ENCODE results near the gene ITGAV.
A peak's percentile ranks its signal among the peaks of the same experiment; 100 is the strongest.
"Not testable (repeated sequence)": the region's sequence is repeated elsewhere in the genome, so short reads cannot be mapped to it uniquely, and the experiment has no call there.

Gene ITGAV

DNA sequence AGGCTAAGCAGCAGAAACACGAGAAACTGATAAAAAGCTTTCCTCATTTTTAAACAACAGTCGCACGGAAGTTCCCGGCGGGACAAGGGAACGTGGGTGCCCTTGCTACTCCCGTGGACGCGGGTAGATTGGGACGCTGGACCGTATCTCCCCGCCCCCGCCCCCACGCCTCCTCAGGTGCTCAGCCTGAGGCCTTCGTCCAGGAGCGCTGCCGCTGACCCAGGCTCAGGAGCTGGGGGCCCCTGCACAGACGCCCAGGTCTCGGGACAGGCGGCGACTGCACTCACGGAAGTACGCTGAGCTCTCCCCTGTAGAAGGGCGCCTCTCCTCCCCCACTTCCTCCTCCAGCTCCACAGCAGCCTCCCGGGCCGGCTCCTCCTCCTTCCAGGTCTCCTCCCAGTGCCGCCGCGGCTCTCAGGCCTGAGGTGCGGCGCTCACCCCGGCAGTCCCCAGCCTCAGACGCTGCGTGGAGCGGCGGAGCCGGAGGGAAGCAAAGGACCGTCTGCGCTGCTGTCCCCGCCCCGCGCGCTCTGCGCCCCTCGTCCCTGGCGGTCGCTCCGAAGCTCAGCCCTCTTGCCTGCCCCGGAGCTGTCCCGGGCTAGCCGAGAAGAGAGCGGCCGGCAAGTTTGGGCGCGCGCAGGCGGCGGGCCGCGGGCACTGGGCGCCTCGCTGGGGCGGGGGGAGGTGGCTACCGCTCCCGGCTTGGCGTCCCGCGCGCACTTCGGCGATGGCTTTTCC, at the start of gene ITGAV:
TSS of gene ITGAV (plus strand) at position 445 of the 738 bp plus-strand sequence. CDS start at position 728, 283 bp downstream.
- peak; percentile 75 for DNase-seq (ENCODE audit: low read depth)

DNA sequence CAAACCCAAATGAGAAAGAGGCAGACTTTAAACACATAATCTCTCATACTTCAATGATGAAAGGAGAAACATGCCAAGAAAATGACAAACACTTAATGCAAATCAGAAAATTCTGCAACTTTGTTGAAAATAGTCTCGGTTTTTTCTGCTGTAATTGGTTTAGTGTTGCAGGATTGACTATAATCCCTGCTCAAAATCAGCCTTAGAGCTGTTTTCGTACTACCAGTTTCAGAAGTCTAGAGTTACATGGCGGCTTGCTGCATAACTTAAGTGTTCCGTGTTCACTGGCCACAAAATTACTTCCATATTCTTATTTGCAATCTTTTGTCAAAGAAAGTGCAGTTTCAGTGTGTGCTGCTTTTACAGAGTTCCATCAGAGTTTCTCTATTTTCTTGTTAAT, 48.9 kb upstream of the ITGAV start:
- DNase-seq (ENCODE audit: low read depth): no peak

GRCh38 chr2:186542002-186542401, 47.9 kb upstream of the ITGAV start:
- no peak for DNase-seq (ENCODE audit: low read depth)

DNA sequence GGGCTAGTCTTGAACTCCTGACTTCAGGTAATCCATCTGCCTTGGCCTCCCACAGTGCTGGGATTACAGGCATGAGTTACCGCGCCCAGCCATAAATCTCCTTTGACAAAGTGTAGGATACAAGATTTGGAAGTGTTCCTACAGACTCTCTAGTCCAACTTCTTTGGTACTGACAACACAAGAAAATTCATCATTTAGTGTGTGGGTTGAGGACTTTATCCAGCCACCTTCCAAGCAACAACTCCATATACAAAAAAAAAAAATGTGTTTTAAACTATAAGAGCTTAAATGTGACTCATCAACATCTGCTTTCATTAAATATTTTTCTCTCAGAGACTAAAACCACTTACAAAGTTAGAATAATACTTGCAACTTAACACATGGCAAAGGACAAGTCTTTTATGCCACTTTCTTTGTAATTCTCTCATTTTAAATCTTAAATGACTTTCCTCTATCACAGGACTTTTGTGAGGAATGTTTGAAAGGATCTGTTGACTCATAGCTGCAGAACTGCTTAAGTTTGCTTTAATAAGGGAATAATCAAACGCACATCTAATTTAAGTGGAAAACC, 46.2 kb upstream of the ITGAV start:
- peak; percentile 58 for DNase-seq (ENCODE audit: low read depth)

DNA sequence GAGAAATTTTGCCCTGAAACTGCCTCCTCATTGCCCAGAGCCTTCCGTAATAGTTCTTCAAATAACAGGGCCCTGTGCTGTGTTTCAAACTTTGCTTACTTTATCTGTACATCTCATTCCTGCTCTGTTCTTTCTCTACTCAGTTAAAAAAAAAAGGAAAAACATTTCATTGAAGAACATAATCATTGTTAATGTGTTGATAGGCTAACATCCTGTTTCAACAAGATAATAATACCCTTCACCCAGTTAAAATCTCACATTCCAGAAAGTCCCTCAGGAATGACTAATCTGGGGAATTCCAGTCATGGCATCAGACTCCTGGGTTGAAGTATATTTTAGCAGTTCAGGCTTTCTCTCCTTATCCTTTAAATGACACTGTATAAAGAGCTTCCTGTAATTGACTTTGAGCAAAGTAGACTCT, 45.6 kb upstream of the ITGAV start:
- DNase-seq (ENCODE audit: low read depth): peak; percentile 89

DNA sequence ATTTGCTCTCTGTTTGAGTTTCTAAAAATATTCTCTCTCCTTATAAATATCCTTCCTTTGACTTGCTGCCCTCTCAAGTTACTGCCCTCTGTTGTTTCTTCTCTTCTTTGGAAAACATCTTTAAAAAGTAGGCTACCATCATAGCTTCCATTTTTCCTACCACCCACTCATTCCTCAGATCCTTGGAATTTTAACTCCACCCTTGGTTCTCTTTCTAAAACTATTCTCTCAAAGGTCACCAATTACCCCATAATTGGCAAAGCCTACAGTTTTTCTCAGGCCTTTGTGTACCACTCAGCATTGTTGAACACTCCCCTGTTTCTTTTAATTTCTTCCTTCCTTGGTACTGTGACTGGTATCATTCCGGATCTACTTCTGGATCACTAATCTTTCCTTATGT, 43.0 kb upstream of the ITGAV start:
- DNase-seq (ENCODE audit: low read depth): no peak

GRCh38 chr2:186551323-186552050, 38.4 kb upstream of the ITGAV start:
- no peak for DNase-seq (ENCODE audit: low read depth)

GRCh38 chr2:186554429-186554828, 35.4 kb upstream of the ITGAV start:
- no peak for DNase-seq (ENCODE audit: low read depth)

- DNase-seq (ENCODE audit: low read depth): no peak
These were observed 34.8 kb upstream of the ITGAV start for GRCh38 chr2:186554850-186555671.

GRCh38 chr2:186558512-186559276, 31.2 kb upstream of the ITGAV start:
- no peak for DNase-seq (ENCODE audit: low read depth)

- no peak for DNase-seq (ENCODE audit: low read depth)
These were observed 30.5 kb upstream of the ITGAV start for GRCh38 chr2:186559370-186559769.

DNA sequence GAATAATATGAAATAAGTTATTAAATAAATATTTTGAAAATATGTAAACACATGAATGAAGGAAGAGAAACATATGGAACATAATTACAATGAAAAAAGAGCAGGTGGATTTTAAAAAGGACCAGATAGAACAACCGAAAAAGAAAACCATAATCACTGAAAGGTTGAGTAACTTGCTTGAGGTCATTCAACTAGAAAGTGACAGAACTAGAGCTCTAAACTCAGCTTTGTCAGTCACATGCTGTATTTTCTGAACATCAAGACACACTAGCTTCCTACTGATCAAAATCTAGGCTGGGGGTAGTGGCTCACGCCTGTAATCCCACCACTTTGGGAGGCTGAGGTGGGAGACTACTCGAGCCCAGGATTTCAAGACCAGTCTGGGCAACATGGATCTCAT, 30.0 kb upstream of the ITGAV start:
- DNase-seq (ENCODE audit: low read depth): no peak

DNA sequence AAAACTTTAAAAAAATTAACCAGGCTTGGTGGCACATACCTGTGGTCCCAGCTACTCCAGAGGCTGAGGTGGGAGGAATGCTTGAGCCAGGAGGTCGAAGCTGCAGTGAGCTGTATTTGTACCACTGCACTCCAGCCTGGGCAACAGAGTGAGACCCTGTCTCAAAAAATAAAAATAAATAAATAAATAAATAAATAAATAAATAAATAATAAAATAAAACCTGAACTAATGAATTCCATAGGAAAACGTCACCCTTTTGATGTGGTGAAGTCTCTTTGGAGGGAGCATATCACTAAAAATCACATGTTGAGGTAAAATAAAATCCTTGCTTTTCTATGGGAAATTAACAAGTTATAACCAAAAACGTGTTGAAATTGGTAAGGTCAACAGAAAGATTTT, 29.6 kb upstream of the ITGAV start:
- DNase-seq (ENCODE audit: low read depth): no peak

- DNase-seq (ENCODE audit: low read depth): no peak
These were observed 28.2 kb upstream of the ITGAV start for GRCh38 chr2:186561467-186562208.

GRCh38 chr2:186562209-186562578, 27.7 kb upstream of the ITGAV start:
- DNase-seq (ENCODE audit: low read depth): no peak

DNA sequence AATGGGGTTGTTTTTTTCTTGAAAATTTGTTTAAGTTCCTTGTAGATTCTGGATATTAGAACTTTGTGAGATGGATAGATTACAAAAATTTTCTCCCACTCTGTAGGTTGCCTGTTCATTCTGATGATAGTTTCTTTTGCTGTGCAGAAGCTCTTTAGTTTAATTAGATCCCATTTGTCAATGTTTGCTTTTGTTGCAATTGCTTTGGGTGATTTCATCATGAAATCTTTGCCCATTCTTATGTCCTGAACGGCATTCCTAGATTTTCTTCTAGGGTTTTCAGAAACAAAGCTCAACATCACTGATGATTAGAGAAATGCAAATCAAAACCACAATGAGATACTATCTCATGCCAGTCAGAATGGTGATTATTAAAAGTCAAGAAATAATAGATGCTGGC, 21.3 kb upstream of the ITGAV start:
- not testable (repeated sequence) for DNase-seq (ENCODE audit: low read depth)

DNA sequence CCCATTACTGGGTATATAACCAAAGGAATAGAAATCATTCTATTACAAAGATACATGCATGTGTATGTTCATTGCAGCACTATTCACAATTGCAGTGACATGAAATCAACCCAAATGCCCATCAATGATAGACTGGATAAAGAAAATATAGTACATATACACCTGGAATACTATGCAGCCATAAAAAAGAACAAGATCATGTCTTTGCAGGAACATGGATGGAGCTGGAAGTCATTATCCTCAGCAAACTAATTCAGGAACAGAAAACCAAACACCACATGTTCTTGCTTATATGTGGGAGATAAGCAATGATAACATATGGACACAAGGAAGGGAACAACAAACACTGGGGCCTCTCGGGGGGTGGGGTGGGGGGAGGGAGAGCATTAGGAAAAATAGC, 20.7 kb upstream of the ITGAV start:
- not testable (repeated sequence) for DNase-seq (ENCODE audit: low read depth)

DNA sequence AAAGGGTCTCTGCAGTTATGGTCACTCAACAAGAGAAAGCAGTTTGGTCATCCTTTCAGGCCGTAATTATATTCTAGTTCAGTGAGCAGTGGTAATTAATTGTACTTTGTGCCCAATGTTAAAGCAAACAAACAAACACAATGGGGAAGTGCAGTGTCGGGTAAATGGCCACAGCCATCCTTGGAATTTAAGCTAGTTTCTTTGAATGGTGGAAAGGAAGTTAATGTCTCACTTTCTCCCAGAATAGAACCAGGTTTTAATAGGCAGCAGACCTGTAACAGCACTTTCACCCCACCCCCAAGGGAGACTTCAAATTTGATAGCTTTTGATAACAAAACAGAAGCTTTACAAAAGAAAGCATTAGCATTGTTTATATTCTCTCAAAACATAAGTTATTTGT, 20.0 kb upstream of the ITGAV start:
- DNase-seq (ENCODE audit: low read depth): no peak

GRCh38 chr2:186570604-186571003, 19.3 kb upstream of the ITGAV start:
- no peak for DNase-seq (ENCODE audit: low read depth)

DNA sequence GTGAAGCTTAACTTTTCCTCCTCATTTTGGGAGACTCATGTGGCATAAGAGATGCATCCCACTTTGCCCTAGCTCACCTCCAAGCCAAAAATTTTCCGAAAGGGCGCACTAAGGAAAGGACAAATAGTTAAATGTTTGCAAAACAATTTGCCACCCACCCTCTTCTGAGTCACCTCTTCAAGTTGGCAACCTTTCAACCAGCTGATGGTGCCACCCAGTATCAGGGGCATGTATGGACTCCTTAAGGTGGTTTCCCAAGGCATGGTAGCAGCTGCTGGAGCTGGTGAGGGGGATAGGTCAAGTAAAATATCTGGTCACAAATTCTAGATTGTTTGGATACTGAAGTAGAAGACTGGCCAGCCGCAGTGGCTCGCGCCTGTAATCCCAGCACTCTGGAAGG, 17.2 kb upstream of the ITGAV start:
- no peak for DNase-seq (ENCODE audit: low read depth)

- DNase-seq (ENCODE audit: low read depth): no peak
These were observed 16.3 kb upstream of the ITGAV start for GRCh38 chr2:186573531-186573930.

All from HS-5 (cell line).